CD4-positive, alpha-beta T cell (primary cell): Measurements from ENCODE around the gene TTC39A. TPM values are rescaled to one million over a fixed set of nuclear protein-coding genes. Genes with fewer than 3 reads are reported as not detected.

Experiments
- ATAC-seq: fragments of 200-7000 bp; cut with Tn5 transposase; one replicate; pipeline ENCODE4 v1.10.0; 2022; ENCODE audit warnings: mild to moderate bottlenecking; ENCODE audit not compliant: poor library complexity
- CTCF ChIA-PET: fragments of 350-600 bp; sonication (Branson Sonifier 250); formaldehyde crosslinking; loops from one replicate; lab custom pipeline; 2021; ENCODE audit warnings: antibody characterized with exemption, inconsistent platforms; lab: Charles Lee
- POLR2A ChIA-PET: fragments of 350-600 bp; sonication (Branson Sonifier 250); formaldehyde crosslinking; loops from one replicate; lab custom pipeline; 2021; ENCODE audit warnings: antibody characterized with exemption, inconsistent platforms; lab: Charles Lee
- DNase-seq, 14 experiments: peaks; one replicate each; pipeline ENCODE4 v3.0.0-alpha.2; 2013 to 2020; ENCODE audit warnings: mixed read lengths in 2 of 14
- H3K27ac ChIP-seq, 2 donors: one replicate each; pipeline versions ENCODE4 v1.5.1 to v1.7.0; 2013; ENCODE audit warnings: low read length in 2 of 2, low read depth in 1 of 2, mild to moderate bottlenecking in 1 of 2
- H3K27me3 ChIP-seq, 2 experiments: 1 replicate in 1 of 2; 2 replicates in 1 of 2; pipeline versions ENCODE4 v1.6.1 to v1.7.0; 2013; ENCODE audit warnings: low read length in 2 of 2, control low read depth in 1 of 2, mild to moderate bottlenecking in 1 of 2, moderate library complexity in 1 of 2; ENCODE audit not compliant: insufficient read depth in 2 of 2, control insufficient read depth in 1 of 2
- H3K36me3 ChIP-seq: one replicate; pipeline ENCODE4 v1.6.1; 2013; ENCODE audit warnings: low read length, control low read depth; ENCODE audit not compliant: insufficient read depth
- H3K4me1 ChIP-seq: one replicate; pipeline ENCODE4 v1.6.1; 2013; ENCODE audit warnings: low read length, control low read depth; ENCODE audit not compliant: insufficient read depth
- H3K4me3 ChIP-seq: one replicate; pipeline ENCODE4 v1.5.1; 2013; ENCODE audit warnings: mild to moderate bottlenecking, low read length, moderate library complexity
- H3K9me3 ChIP-seq, 2 experiments: 1 replicate in 1 of 2; 2 replicates in 1 of 2; pipeline versions ENCODE4 v1.6.1 to v1.7.0; 2013; ENCODE audit warnings: low read length in 2 of 2, mild to moderate bottlenecking in 2 of 2, control low read depth in 1 of 2, moderate library complexity in 1 of 2; ENCODE audit not compliant: control insufficient read depth in 1 of 2, insufficient read depth in 1 of 2
- H3K27ac Mint-ChIP-seq: one replicate; pipeline ENCODE4 v1.8.0; 2020; ENCODE audit warnings: mixed read lengths
- H3K27me3 Mint-ChIP-seq: one replicate; pipeline ENCODE4 v1.8.0; 2021; ENCODE audit warnings: mixed read lengths
- H3K36me3 Mint-ChIP-seq: one replicate; pipeline ENCODE4 v1.8.0; 2021; ENCODE audit warnings: low read depth, mixed read lengths
- H3K4me1 Mint-ChIP-seq: one replicate; pipeline ENCODE4 v1.8.0; 2021; ENCODE audit warnings: low read depth, mixed read lengths
- H3K4me3 Mint-ChIP-seq: one replicate; pipeline ENCODE4 v1.8.0; 2020; ENCODE audit warnings: mild to moderate bottlenecking, mixed read lengths
- H3K9me3 Mint-ChIP-seq: one replicate; pipeline ENCODE4 v1.8.0; 2020; ENCODE audit warnings: mixed read lengths
- CTCF ChIP-seq: fragments of 200-600 bp; IDR thresholded peaks from one replicate; pipeline ENCODE4 v1.8.0; 2022; ENCODE audit warnings: antibody characterized with exemption, mild to moderate bottlenecking
- intact Hi-C, 2 experiments: fragments of 100-400 bp; cut with DNase I in 1 of 2; cut with micrococcal nuclease in 1 of 2; formaldehyde crosslinking; loops; one replicate each; pipeline versions ENCODE4 v1.15.1 to v1.9.0; 2023 to 2025; cut with DNase I, micrococcal nuclease
- total RNA-seq, 174 experiments: library from RNA in 2 of 174; stranded (reverse) in 2 of 174; gene quantifications; one replicate each; pipeline ENCODE4 v1.2.3 and lab custom pipeline; 2021 to 2026

Gene TTC39A
- total RNA-seq, 2 experiments from 2014 or later = not detected

GRCh38 chr1:51347398-51348146 is 17.2 kb upstream of the TTC39A start:
- H3K4me1 ChIP-seq = peaks cover 8% of the 10 kb centered on the region
- no peak overlapping the region for H3K4me3 ChIP-seq
- H3K9me3 Mint-ChIP-seq = no peaks in the 10 kb centered on the region
- no peak overlapping the region for H3K4me3 Mint-ChIP-seq
- ChIA-PET POLR2A (no interaction called here), CTCF (no interaction called here)
- TF ChIP-seq CTCF = no peak
- DNase-seq = no peak
- no peak overlapping the region for H3K27ac Mint-ChIP-seq
- peaks cover 0 to 13% of the 10 kb centered on the region in 2 experiments for H3K9me3 ChIP-seq
- intact Hi-C loops = loop anchor here in 1 of 2 experiments (10.0 kb wide), 1 partner anchor 187 kb away; no protein-coding TSS in a partner anchor
- H3K36me3 ChIP-seq = no peaks in the 10 kb centered on the region
- H3K27me3 ChIP-seq = peaks cover 35 to 39% of the 10 kb centered on the region in 2 experiments
- H3K36me3 Mint-ChIP-seq = no peaks in the 10 kb centered on the region
- H3K27ac ChIP-seq = no peak overlapping the region
- H3K4me1 Mint-ChIP-seq = peaks cover 5% of the 10 kb centered on the region
- ATAC-seq = no peak
- H3K27me3 Mint-ChIP-seq = peaks cover 29% of the 10 kb centered on the region

GRCh38 chr1:51346086-51346942 is 16.0 kb upstream of the TTC39A start:
- no peak for TF ChIP-seq CTCF
- ATAC-seq (no peak), DNase-seq (no peak)
- ChIA-PET POLR2A (no interaction called here), CTCF (no interaction called here)
- intact Hi-C loops = loop anchor here in 1 of 2 experiments (10.0 kb wide), 1 partner anchor 188 kb away; no protein-coding TSS in a partner anchor
- Mint-ChIP-seq H3K27me3 (peaks cover 41% of the 10 kb centered on the region), H3K9me3 (no peaks in the 10 kb centered on the region), H3K4me1 (peaks cover 5% of the 10 kb centered on the region), H3K4me3 (no peak overlapping the region), H3K27ac (no peak overlapping the region), H3K36me3 (no peaks in the 10 kb centered on the region)
- no peak overlapping the region for H3K27ac ChIP-seq
- H3K4me3 ChIP-seq = no peak overlapping the region
- peaks cover 42 to 49% of the 10 kb centered on the region in 2 experiments for H3K27me3 ChIP-seq
- peaks cover 0 to 13% of the 10 kb centered on the region in 2 experiments for H3K9me3 ChIP-seq
- H3K36me3 ChIP-seq = no peaks in the 10 kb centered on the region
- peaks cover 8% of the 10 kb centered on the region for H3K4me1 ChIP-seq

GRCh38 chr1:51345300-51345687 is 14.9 kb upstream of the TTC39A start:
- intact Hi-C loops = loop anchor here in 1 of 2 experiments (10.0 kb wide), 1 partner anchor 190 kb away; no protein-coding TSS in a partner anchor
- Mint-ChIP-seq H3K27ac (no peak overlapping the region), H3K4me1 (peaks cover 5% of the 10 kb centered on the region), H3K27me3 (peaks cover 44% of the 10 kb centered on the region), H3K9me3 (no peaks in the 10 kb centered on the region), H3K36me3 (no peaks in the 10 kb centered on the region), H3K4me3 (no peak overlapping the region)
- H3K4me3 ChIP-seq = no peak overlapping the region
- H3K27ac ChIP-seq = no peak overlapping the region
- H3K27me3 ChIP-seq = peaks cover 44 to 49% of the 10 kb centered on the region in 2 experiments
- peaks cover 8% of the 10 kb centered on the region for H3K4me1 ChIP-seq
- POLR2A ChIA-PET = no interaction called here
- CTCF ChIA-PET = no interaction called here
- ATAC-seq (no peak), DNase-seq (no peak)
- peaks cover 0 to 13% of the 10 kb centered on the region in 2 experiments for H3K9me3 ChIP-seq
- H3K36me3 ChIP-seq = no peaks in the 10 kb centered on the region
- TF ChIP-seq CTCF = no peak
